IPS-NIHi7 (cell line): ENCODE data around the gene KRTAP2-4.
"Not testable (repeated sequence)": the region's sequence is repeated elsewhere in the genome, so short reads cannot be mapped to it uniquely, and the experiment has no call there.

Experiments used
- DNase-seq: peaks from one replicate; pipeline ENCODE4 v3.0.0; 2012; ENCODE audit warnings: mixed read lengths; ENCODE audit errors: extremely low spot score

The KRTAP2-4 gene

GRCh38 chr17:41071606-41072360 is 6.1 kb upstream of the KRTAP2-4 start:
- DNase-seq, result no peak

- DNase-seq, result no peak
These were observed 3.4 kb upstream of the KRTAP2-4 start for GRCh38 chr17:41069031-41069430.

DNA sequence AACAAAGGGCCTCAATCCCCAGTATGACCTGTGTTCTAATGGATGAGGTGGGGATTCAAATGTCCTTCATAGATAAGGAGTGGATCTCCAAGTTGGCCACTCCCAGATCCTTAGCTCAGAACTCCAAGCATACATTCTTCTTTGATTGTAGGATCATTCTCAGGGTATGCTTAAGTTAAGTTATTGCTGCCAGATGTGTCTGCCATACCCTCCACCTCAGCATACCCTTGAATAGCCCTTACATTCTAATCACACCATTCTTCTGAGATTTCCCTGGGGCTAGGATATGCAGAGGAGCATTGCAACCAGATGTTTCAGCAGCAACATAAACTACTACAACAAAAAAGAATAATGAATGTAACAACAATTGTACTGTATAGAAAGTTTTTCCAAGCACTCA is 1.6 kb upstream of the KRTAP2-4 start:
- DNase-seq, result no peak

GRCh38 chr17:41065016-41065689 is 526 bp downstream of the KRTAP2-4 start:
- DNase-seq, result not testable (repeated sequence)

DNA sequence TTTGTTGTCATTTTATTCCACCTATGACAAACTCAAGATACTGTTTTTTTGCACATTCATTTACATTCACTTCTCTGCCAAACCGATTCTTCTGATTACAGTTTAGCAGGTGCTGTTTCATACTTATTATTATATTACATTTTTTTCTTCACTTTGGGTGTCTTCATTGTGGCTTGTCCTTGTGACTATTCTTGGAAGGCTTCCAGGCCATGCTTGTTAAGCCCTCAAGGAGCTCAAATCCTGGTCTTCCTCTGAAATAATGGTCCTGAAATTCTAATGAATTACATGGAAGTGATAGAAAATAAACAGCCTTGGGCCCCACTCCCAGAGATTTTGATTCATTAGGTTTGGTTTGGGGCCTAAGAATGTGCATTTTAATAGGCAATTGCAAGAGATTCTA is 1.4 kb downstream of the KRTAP2-4 start:
- DNase-seq, result no peak

DNA sequence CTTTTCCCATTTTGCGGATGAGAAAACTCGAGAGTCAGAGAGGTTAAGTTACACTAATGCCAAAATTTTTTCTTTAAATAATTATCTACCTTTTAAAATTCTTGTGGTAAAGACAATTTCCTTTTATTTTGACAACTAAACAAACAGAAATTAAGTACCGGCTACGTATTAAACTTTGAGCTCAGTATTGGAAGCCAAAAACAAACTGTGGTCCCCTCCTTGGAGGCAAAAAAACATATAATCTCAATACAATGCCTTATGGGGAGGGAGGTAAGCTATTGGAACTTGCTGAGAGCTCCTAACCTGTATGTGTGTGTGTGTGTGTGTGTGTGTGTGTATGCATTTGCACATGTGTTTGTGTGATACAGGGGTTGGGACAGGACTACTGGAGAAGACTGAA is 2.2 kb downstream of the KRTAP2-4 start:
- no peak for DNase-seq

GRCh38 chr17:41061964-41062363 is 3.7 kb downstream of the KRTAP2-4 start:
- DNase-seq, result no peak

GRCh38 chr17:41060052-41060604 is 5.6 kb downstream of the KRTAP2-4 start, which contains the start of gene KRTAP2-3:
Gene KRTAP2-3 (minus strand): TSS chr17:41060114. CDS start chr17:41060050, 64 bp downstream.
- no peak for DNase-seq

- not testable (repeated sequence) for DNase-seq
These were observed 6.2 kb downstream of the KRTAP2-4 start for GRCh38 chr17:41059276-41060051.

DNA sequence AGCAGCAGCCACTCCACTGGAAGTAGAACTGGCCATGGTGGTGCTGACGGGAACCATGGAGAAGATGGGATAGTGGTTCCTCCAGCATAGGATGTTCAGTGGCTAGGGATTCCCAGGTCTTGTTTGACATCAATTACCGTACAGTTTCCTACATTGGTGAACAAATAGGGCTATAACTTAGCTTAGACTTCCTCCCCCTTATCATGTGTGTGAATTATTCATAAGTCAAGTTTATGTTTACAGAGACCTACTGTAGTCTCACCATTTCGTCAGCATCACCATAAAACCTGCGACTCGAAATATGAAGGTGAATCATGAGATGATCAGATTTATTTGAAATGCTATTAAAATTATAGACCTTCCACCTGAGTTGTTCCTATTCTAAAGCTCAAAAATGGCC is 6.9 kb downstream of the KRTAP2-4 start:
- DNase-seq, result no peak

DNA sequence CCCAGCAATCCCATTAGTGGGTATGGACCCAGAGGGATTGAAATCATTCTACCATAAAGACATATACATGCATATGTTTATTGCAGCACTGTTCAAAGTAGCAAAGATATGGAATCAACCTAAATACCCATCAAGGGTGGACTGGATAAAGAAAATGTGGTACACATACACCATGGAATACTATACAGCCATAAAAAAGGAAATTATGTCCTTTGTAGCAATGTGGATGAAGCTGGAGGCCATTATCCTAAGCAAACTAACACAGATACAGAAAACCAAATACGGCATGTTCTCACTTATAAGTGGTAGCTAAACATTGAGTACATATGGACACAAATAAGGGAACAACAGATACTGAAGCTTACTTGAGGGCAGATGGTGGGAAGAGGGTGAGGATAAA is 8.1 kb downstream of the KRTAP2-4 start:
- no peak for DNase-seq

GRCh38 chr17:41055130-41055529 is 10.5 kb downstream of the KRTAP2-4 start, which contains the start of gene KRTAP2-2:
Gene KRTAP2-2 (minus strand): TSS chr17:41055230. CDS start chr17:41055211, 19 bp downstream.
- not testable (repeated sequence) for DNase-seq

GRCh38 chr17:41054556-41054955 is 11.1 kb downstream of the KRTAP2-4 start:
- not testable (repeated sequence) for DNase-seq

DNA sequence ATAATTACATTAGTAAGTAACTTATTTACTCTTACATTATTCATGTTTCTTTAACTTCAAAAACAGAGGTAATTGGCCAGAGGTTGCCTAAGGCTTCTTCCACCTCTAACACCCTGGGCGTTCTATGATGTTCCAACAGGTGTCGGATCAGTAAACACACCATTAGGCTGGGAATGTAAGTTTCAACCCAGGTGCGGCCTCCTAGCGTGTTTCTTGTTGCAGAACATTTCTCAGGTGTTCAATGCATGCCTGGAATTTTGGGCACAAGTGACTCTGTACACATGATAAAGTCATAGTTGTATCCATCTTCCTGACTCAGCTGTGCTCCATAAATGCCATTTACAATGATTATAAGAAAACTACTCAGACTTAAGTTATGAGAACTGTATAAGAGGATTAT is 11.7 kb downstream of the KRTAP2-4 start:
- DNase-seq, result no peak

DNA sequence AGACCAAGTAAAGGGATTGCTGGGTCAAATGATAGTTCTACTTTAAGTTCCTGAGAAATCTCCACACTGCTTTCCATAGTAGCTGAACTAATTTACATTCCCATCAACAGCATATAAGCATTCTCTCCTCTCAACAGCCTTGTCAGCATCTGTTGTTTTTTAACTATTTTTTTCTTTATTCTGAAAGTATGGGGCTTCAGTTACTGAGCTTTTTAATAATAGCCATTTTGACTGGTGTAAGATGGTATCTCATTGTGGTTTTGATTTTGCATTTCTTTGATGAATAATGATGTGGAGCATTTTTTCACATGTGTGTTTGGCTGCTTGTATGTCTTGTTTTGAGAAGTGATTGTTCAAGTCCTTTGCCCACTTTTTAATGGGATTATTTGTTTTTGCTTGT is 13.1 kb downstream of the KRTAP2-4 start:
- DNase-seq, result no peak

DNA sequence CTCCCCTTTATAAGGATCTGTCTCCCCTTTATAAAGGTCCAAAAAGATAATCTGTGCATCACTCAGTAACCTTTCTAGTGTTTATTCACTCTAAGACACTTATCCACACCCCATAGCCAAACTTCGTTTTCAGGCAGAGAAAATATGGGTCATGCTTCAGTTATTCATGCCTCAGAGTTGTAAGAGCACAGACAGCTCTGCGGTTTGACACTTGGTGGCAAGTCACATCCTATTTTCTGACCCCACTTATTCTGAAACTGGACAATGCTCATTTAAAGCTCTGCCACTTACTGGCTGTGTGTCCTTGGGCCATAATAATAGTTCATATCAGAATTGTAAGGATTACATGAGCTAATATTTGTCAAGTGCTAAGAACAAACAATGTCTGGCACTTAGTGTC is 16.6 kb downstream of the KRTAP2-4 start:
- no peak for DNase-seq

- DNase-seq, result no peak
These were observed 17.2 kb downstream of the KRTAP2-4 start for GRCh38 chr17:41048441-41048840.

GRCh38 chr17:41046735-41047465 is 18.8 kb downstream of the KRTAP2-4 start, which contains the start of gene KRTAP2-1:
Gene KRTAP2-1 (minus strand): TSS chr17:41047316. CDS start chr17:41047267, 49 bp downstream.
- not testable (repeated sequence) for DNase-seq

- DNase-seq, result no peak
These were observed 22.7 kb downstream of the KRTAP2-4 start for GRCh38 chr17:41042953-41043352.

DNA sequence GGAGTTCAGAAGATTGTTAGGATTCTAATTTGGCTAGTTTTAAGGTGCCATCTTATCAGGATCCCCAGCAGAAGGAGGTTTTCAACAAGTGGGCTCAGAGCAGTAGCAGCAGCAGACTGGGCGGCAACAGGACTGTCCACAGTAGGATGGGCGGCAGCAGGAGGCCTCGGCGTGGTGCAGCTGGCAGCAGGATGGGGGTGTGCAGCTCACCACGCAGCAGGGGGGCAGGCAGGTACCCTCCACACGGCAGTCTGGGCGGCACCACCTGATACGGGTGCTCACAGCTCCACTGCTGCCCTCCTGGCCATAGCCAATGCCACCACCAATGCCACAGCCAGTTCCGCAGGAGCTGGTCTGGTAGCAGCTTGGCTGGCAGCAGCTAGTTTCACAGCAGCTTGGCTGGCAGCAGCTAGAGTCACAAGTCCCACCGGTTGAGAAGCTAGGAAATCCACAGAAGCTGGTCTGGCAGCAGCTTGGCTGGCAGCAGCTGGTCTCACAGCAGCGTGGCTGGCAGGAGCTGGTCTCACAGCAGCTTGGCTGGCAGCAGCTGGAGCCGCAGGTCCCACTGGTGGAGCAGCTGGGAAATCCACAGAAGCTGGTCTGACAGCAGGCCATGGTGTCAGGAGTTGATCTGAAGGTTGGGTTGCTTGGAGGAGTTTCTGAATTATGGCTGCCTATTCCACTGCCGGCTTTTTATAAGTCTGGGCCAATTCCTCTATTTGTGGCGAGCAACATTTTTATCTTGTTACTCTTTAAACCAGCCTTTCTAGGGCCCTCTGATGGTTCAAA is 24.7 kb downstream of the KRTAP2-4 start, which contains the start of gene KRTAP1-1:
TSS of gene KRTAP1-1 (minus strand) at position 668 of the 789 bp plus-strand sequence. CDS start at position 615, 53 bp downstream.
- not testable (repeated sequence) for DNase-seq
